Epithelial cell of prostate (primary cell): ENCODE data around the gene SDC3.
A peak's percentile ranks its signal among the peaks of the same experiment; 100 is the strongest.

ENCODE experiments used
- DNase-seq: peaks from one replicate; pipeline ENCODE4 v3.0.0-alpha.2; 2011; ENCODE audit warnings: low read depth, low spot score
- H3K27ac ChIP-seq: fragments of 450-650 bp; 2 replicates; pipeline ENCODE4 v1.5.1; 2017; ENCODE audit warnings: mild to moderate bottlenecking

SDC3 gene

GRCh38 chr1:30893776-30894507, 14.6 kb downstream of the SDC3 start:
- no peak overlapping the region for H3K27ac ChIP-seq
- DNase-seq, result no peak

- H3K27ac ChIP-seq, result no peak overlapping the region
- DNase-seq, result no peak
Observed at GRCh38 chr1:30892671-30893073, 15.9 kb downstream of the SDC3 start.

GRCh38 chr1:30891227-30891552, 17.4 kb downstream of the SDC3 start:
- H3K27ac ChIP-seq, result no peak overlapping the region

GRCh38 chr1:30890502-30891226, 17.9 kb downstream of the SDC3 start:
- DNase-seq, result no peak
- no peak overlapping the region for H3K27ac ChIP-seq

More at GRCh38 chr1:30891227-30891552, 17.4 kb downstream of the SDC3 start:
- no peak for DNase-seq

GRCh38 chr1:30889511-30889910, 19.0 kb downstream of the SDC3 start:
- DNase-seq, result no peak

GRCh38 chr1:30888975-30889374, 19.6 kb downstream of the SDC3 start:
- no peak overlapping the region for H3K27ac ChIP-seq
- DNase-seq, result no peak

More at GRCh38 chr1:30889511-30889910, 19.0 kb downstream of the SDC3 start:
- no peak overlapping the region for H3K27ac ChIP-seq

- DNase-seq, result no peak
- H3K27ac ChIP-seq, result no peak overlapping the region
Observed at GRCh38 chr1:30888391-30888790, 20.2 kb downstream of the SDC3 start.

GRCh38 chr1:30887485-30888315, 20.9 kb downstream of the SDC3 start:
- no peak overlapping the region for H3K27ac ChIP-seq
- DNase-seq, result no peak

- no peak for DNase-seq
- no peak overlapping the region for H3K27ac ChIP-seq
Observed at GRCh38 chr1:30886710-30887428, 21.7 kb downstream of the SDC3 start.

- no peak for DNase-seq
- no peak overlapping the region for H3K27ac ChIP-seq
Observed at GRCh38 chr1:30885570-30886522, 22.7 kb downstream of the SDC3 start.

- H3K27ac ChIP-seq, result no peak overlapping the region
- no peak for DNase-seq
Observed at GRCh38 chr1:30884723-30885122, 23.8 kb downstream of the SDC3 start.

GRCh38 chr1:30883389-30884172, 25.0 kb downstream of the SDC3 start:
- no peak overlapping the region for H3K27ac ChIP-seq
- no peak for DNase-seq

GRCh38 chr1:30882678-30883388, 25.7 kb downstream of the SDC3 start:
- H3K27ac ChIP-seq, result no peak overlapping the region
- no peak for DNase-seq

- DNase-seq, result no peak
- H3K27ac ChIP-seq, result no peak overlapping the region
Observed at GRCh38 chr1:30881319-30882181, 27.0 kb downstream of the SDC3 start.

GRCh38 chr1:30880678-30881318, 27.8 kb downstream of the SDC3 start:
- no peak overlapping the region for H3K27ac ChIP-seq
- DNase-seq, result no peak

GRCh38 chr1:30879940-30880677, 28.4 kb downstream of the SDC3 start:
- peak; percentile 14 for DNase-seq

More at GRCh38 chr1:30879940-30880677, 28.4 kb downstream of the SDC3 start:
- no peak overlapping the region for H3K27ac ChIP-seq
